ENCODE measurements around the gene IZUMO1. TPM values are rescaled to one million over a fixed set of nuclear protein-coding genes. Genes with fewer than 3 reads are reported as not detected.

IZUMO1 gene
- polyA plus RNA-seq, 2 of the 4 experiments (the other 2 are of a cell fraction), result not detected

- Histone ChIP-seq H3K9me3 (no peaks in the 10 kb centered on the region), H3K4me1 (peaks cover 20% of the 10 kb centered on the region), H3K4me3 (no peak overlapping the region), H3K4me2 (peak overlapping the region; percentile 94; the same call in 2 of the 3 replicates), H3K27ac (peak overlapping the region in 1 of 2 experiments; percentile 90; a peak in 3 of 6 replicates)
- ATAC-seq, result no peak
- no peak for TF ChIP-seq RNF2 (IDR thresholded peaks at IDR 0.05; ENCODE audit: borderline replicate concordance, low read depth)
- TF ChIP-seq SREBF2 (IDR thresholded peaks at IDR 0.05), result no peak
- TF ChIP-seq HEYL (CRISPR knock-in tag; IDR thresholded peaks at IDR 0.05), result no peak
- TF ChIP-seq MYC (IDR thresholded peaks at IDR 0.05; ENCODE audit: borderline replicate concordance, low read length), result no peak
- no peak for TF ChIP-seq CTCF (IDR thresholded peaks at IDR 0.05)
- TF ChIP-seq EHMT2 (IDR thresholded peaks at IDR 0.05; ENCODE audit: low read depth), result no peak
- no peak for TF ChIP-seq NPAS2 (CRISPR knock-in tag; IDR thresholded peaks at IDR 0.05; ENCODE audit: borderline replicate concordance)
- TF ChIP-seq RARB (CRISPR knock-in tag; IDR thresholded peaks at IDR 0.05), result no peak
- TF ChIP-seq TP53 (CRISPR knock-in tag; IDR thresholded peaks at IDR 0.05), result no peak
- no peak for TF ChIP-seq POLR2A (IDR thresholded peaks at IDR 0.05; ENCODE audit: low read length)
- CTCF ChIA-PET, result interaction anchor here (0.8 to 5.4 kb wide), 8 partner anchors 9 to 358 kb away, joined by 3 to 28 read pairs (median 4); no protein-coding TSS in a partner anchor
- FAIRE-seq, result no peak
- POLR2A ChIA-PET, result no interaction called here
- WGBS (ENCODE audit: missing lambda C conversion rate), result 83% methylated on average over 19 of the region's 19 CpGs
- no peak for DNase-seq (ENCODE audit: low read depth in 1 of 2, low spot score in 1 of 2)
These were observed 31.0 kb downstream of the IZUMO1 start for GRCh38 chr19:48715681-48716171.

- WGBS (ENCODE audit: missing lambda C conversion rate), result 51% methylated on average over 26 of the region's 26 CpGs
- ATAC-seq, result no peak
- CTCF ChIA-PET, result interaction anchor here (1.0 to 5.4 kb wide), 11 partner anchors 9 to 121 kb away, joined by 3 to 31 read pairs (median 6); partner anchors contain the start of genes CA11 and HSD17B14
These were observed 31.7 kb downstream of the IZUMO1 start for GRCh38 chr19:48714759-48715675.

More at GRCh38 chr19:48714759-48715675, 31.7 kb downstream of the IZUMO1 start:
- peaks cover 16% of the 10 kb centered on the region for H3K4me1 ChIP-seq
- peak overlapping the region; percentile 55 for H3K4me3 ChIP-seq
- POLR2A ChIA-PET, result interaction anchor here (0.8 to 1.4 kb wide), 3 partner anchors 24 to 96 kb away, joined by 3 to 5 read pairs (median 4); partner anchors contain the start of genes RPL18 and SPHK2
- H3K27ac ChIP-seq, result peak overlapping the region; percentile 86 to 90
- no peak for FAIRE-seq
- peak overlapping the region; percentile 94 for H3K4me2 ChIP-seq
- no peak for TF ChIP-seq BHLHE40 (IDR thresholded peaks at IDR 0.05; ENCODE audit: low read depth, low read length)
- TF ChIP-seq HDAC2 (IDR thresholded peaks at IDR 0.05), result no peak
- TF ChIP-seq CBX8 (IDR thresholded peaks at IDR 0.05), result no peak
- no peak for TF ChIP-seq KDM5A (IDR thresholded peaks at IDR 0.05)
- TF ChIP-seq RNF2 (IDR thresholded peaks at IDR 0.05; ENCODE audit: borderline replicate concordance, low read depth), result no peak
- TF ChIP-seq MAZ (IDR thresholded peaks at IDR 0.05; ENCODE audit: borderline replicate concordance, low read depth, low read length), result no peak
- TF ChIP-seq FOSL2 (IDR thresholded peaks at IDR 0.05), result no peak
- no peak for TF ChIP-seq FOSL2 (CRISPR knock-in tag; IDR thresholded peaks at IDR 0.05)
- no peak for TF ChIP-seq HOXA7 (CRISPR knock-in tag; IDR thresholded peaks at IDR 0.05)
- no peak for TF ChIP-seq RFX5 (IDR thresholded peaks at IDR 0.05)
- TF ChIP-seq KDM1A (IDR thresholded peaks at IDR 0.05; ENCODE audit: low read depth), result no peak
- TF ChIP-seq SMC3 (IDR thresholded peaks at IDR 0.05), result no peak
- TF ChIP-seq TP53 (CRISPR knock-in tag; IDR thresholded peaks at IDR 0.05), result no peak
- TF ChIP-seq PHF8 (IDR thresholded peaks at IDR 0.05; ENCODE audit: borderline replicate concordance, low read depth), result no peak
- TF ChIP-seq CTCF (IDR thresholded peaks at IDR 0.05), result no peak
- TF ChIP-seq HOXB13 (CRISPR knock-in tag; IDR thresholded peaks at IDR 0.05; ENCODE audit: low read depth), result no peak
- TF ChIP-seq EP300 (IDR thresholded peaks at IDR 0.05), result no peak
- no peak for TF ChIP-seq TFCP2L1 (CRISPR knock-in tag; IDR thresholded peaks at IDR 0.05)
- DNase-seq (ENCODE audit: low read depth in 1 of 2, low spot score in 1 of 2), result no peak
- no peaks in the 10 kb centered on the region for H3K9me3 ChIP-seq
